TTC549 (cell line): Measurements from ENCODE around the gene PSMG4.

Experiments
- FAIRE-seq: peaks from 2 replicates; lab custom pipeline; 2012; peaks lifted over from hg19 to GRCh38; lab: Jason Lieb, UNC

The PSMG4 gene

DNA sequence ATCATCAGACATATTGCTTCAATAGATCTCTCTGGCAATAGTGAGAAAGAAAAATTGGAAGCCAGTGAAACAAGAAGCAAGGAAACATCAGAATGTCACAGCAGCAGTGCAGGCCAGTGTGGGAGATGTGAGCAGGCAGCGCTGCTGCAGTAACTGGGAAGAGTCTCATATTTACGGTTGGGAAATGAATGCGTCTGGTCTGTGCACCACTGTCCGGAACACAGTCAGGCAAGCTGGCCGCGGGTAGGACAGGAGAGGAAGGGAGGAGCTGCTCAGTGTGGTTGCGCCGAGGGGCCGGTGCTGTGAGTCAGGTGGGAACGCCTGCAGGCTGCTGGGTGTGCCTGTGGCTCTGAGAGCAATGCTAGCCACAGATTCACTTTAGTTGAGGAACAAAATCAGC is 6.4 kb upstream of the PSMG4 start:
- no peak for FAIRE-seq

- FAIRE-seq: no peak
Observed at GRCh38 chr6:3252861-3253596, 5.7 kb upstream of the PSMG4 start.

GRCh38 chr6:3253597-3253961 is 5.2 kb upstream of the PSMG4 start:
- no peak for FAIRE-seq

DNA sequence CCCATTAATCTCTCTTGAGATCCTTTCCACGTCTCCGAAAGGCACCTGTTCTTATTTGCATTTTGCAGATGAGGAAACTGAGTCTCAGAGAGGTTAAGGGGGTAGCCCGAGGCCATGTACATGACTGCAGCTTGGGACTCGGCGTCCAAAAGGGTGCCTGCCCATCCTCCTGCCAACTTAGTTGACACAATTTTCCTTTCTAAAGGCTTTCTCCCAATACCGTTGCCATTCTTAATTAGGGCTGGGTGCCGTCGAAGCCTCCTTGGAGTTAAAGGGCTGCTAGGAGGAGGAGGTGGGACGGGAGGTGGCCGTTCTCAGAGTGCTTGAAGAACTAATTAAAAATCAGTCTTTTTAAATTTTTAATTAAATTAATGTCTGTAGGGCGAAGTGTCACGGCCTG is 546 bp upstream of the PSMG4 start:
- no peak for FAIRE-seq

DNA sequence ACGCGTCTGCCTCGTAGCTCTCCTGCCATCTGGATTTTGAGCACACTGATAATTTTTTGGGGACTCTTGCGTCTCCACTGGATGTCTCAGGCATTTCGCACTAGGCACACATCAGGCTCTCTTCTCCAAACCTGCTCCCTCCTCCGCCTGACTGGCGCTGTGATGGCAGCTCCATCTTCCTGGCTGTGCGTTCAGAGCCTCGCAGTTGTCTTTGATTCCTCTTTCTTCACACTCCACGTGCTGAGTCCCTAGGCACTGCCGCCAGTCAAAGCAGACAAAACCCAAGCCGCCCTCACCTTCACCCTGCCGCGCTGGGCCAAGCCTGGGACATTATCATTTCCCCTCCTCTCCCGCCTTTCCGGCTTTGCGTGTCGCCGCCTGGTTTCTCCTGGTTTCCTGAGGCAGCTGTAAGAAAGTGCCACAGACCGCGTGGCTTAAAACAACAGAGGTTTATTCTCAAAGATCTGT is 778 bp downstream of the PSMG4 start:
- no peak for FAIRE-seq

DNA sequence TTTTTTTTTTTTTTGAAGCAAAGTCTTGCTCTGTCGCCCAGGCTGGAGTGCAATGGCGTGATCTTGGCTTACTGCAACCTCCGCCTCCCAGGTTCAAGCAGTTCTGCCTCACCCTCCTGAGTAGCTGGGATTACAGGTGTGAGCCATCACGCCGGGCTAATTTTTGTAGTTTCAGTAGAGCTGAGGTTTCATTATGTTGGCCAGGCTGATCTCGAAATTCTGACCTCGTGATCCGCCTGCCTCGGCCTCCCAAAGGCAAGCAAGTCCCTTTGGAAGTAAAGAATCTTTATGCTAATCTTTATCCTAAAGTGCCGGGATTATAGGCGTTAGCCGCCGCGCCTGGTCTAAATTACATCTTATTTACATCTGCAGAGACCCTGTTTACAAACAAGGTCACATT is 1.5 kb downstream of the PSMG4 start:
- no peak for FAIRE-seq

DNA sequence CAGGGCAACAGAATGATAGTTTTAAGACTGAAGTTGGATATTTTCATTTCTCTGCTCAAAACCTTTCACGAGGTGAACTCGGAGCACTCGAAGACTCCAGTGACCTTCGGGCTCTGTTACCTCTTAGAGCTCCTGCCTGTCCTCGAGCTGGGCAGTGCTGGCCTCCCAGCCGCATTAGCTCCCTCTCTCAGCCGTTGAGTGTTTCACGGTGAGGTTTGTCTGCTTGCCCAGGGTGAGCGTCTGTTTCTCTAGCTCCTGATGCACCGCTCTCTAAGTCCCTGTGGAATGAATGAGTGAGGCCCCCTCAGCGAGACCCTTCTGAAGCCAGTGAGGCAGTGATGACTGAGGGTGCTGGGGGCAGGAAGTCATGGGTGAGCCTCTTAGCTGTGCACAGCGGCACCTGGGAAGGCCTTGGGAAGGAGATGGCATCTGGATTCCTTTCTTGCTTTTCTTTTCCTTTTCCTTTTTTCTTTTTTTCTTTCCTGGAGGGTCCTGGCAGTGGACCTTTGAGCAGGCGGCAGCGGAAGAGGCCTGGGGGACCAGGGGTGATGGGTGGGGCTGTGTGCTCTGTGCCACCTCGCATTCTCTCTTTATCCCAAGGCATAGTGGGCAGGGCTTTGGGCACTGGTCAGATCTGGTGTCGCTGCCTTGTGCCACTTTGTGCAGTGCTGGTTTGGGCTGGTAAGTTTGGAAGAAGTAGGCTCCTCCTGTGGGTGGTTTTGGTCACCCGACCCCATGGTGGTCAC is 2.2 kb downstream of the PSMG4 start:
- FAIRE-seq: no peak

DNA sequence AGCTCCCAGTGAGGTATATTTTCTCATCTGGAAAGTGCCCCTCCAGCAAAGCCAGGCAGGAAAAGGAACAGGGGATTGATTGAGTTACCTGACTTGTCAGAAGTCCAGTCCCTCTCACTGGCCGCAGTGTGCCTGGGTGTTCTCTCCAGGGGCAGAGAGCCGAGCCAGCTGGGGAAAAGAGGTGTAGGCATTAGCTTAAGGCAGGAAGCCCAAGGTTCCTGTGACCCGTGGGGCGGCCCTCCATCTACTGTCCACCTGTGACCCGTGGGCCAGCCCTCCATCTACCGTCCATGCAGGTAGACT is 2.7 kb downstream of the PSMG4 start:
- no peak for FAIRE-seq

DNA sequence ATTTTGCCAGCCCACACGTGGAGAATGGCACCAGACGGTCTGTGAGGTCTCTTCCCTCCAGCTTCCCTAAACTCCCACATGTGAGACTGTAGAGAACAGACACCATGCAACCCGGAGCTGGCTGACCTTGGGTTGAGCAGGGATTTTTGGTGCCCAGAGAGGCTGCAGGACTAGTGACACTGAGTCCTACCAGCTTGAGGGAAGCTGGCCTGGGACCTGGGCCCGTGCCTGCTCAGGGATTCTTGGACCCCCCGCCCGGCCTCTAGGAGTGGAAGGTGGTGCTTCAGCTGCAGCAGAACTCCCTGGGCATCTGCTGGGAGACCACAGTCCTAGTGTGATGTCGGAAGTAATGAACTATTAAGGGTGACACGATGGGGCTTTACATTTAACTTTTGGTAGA is 3.2 kb downstream of the PSMG4 start:
- FAIRE-seq: no peak

GRCh38 chr6:3263096-3263495 is 4.3 kb downstream of the PSMG4 start:
- no peak for FAIRE-seq

- FAIRE-seq: no peak
Observed at GRCh38 chr6:3264356-3264755, 5.6 kb downstream of the PSMG4 start.

- no peak for FAIRE-seq
Observed at GRCh38 chr6:3265671-3266070, 6.9 kb downstream of the PSMG4 start.

DNA sequence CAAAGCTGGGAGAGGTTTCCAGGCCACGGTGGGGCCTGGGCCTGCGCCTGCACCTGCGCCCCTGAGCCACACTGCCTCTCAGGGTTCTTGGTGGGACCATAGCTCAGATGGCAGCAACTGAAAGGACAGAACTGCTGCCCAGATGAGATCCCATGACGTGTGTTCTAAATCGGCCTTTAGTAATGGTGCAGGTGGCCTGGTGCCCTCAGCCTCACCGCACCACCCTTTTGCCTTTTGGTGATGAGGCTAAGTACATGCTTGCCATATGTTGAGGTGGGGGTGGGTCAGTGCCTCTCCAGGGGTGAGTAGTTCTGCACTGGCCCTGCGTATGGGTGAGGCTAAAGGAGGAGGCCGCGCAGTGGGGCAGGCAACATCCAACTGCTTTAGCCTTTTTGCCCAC is 7.4 kb downstream of the PSMG4 start:
- FAIRE-seq: no peak

DNA sequence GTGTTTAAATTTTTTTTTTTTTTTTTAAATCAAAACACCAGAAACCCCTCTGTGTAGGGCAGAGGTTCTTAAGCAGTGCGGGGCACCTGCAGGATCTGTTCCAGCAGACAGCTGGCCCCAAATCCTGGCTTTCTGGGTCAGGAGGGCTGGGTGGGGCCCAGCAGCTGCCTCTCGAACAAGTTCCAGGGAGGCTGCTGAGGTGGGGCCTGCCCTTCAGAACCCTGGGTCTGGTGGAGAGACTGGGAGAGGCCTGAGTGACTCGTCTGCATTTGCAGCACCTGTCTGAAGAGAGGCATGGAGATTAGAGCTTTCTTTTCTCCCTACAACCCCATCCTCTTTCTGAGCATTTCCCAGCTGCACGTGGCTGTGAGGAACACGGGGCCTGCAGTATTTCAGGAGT is 8.4 kb downstream of the PSMG4 start:
- FAIRE-seq: no peak

- FAIRE-seq: no peak
Observed at GRCh38 chr6:3268680-3269079, 9.9 kb downstream of the PSMG4 start.

GRCh38 chr6:3269281-3269975 is 10.7 kb downstream of the PSMG4 start:
- no peak for FAIRE-seq

GRCh38 chr6:3270258-3270657 is 11.5 kb downstream of the PSMG4 start:
- FAIRE-seq: no peak

DNA sequence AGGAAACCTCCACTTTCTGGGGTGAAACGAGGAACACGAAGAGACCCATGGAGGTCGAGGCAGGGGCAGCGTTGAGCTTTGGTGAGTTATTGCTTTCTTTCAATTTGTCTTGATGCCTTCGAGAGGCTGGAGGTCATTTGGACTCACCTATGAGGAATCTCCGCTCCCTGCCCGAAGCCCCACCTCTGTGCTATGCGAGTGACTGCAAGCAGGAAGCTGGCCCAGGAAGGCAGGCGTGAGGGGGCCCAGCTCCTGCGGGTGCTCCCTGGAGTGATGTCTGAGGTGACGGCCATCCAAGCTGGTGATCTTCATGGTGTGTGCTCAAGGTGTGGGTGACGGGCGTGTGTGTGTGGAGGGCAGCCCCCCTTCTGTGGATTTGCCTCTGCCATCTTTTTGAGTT is 13.0 kb downstream of the PSMG4 start:
- FAIRE-seq: no peak

GRCh38 chr6:3272911-3273547 is 14.3 kb downstream of the PSMG4 start:
- no peak for FAIRE-seq

- FAIRE-seq: no peak
Observed at GRCh38 chr6:3273707-3274521, 15.2 kb downstream of the PSMG4 start.

- FAIRE-seq: no peak
Observed at GRCh38 chr6:3276174-3277167, 17.7 kb downstream of the PSMG4 start.
